GM12892 (cell line): ENCODE measurements around the gene NEXN.

Source experiments
- POLR2A ChIP-seq: IDR thresholded peaks from 2 replicates; pipeline ENCODE4 v1.6.1; 2011; ENCODE audit warnings: low read depth, low read length, control low read depth
- TAF1 ChIP-seq: IDR thresholded peaks from 2 replicates; pipeline ENCODE4 v1.6.1; 2011; ENCODE audit warnings: low read depth, mild to moderate bottlenecking, control low read depth, low read length, borderline replicate concordance

DNA sequence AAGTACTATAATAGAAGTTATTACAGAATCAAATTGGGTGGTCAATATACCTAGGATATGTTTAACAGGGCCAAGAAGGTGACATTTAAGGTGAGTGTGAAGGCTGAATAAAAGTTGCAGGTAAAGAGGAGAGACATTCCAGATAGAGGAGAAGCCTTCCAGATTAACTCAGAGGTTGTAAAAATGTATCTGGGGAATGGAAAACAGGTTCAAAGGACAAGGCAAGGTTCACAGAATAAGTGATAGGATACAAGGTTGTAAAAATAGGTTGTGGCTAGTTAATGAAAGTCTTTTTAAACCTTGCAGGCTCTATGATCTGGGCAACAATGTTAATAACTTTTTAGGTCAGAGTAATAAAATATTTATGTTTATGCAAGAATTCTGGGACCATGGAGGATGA lies 50.2 kb downstream of the NEXN start:
- TF ChIP-seq POLR2A (no peak), TAF1 (no peak)
